Lower leg skin (tissue), 4 donors: ENCODE results near the gene CRAMP1. TPM values are rescaled to one million over a fixed set of nuclear protein-coding genes. Genes with fewer than 3 reads are reported as not detected.

Source experiments
- DNase-seq, 2 donors: peaks; one replicate each; pipeline ENCODE4 v3.0.0-alpha.2; 2019; ENCODE audit warnings: low spot score in 2 of 2
- H3K4me3 ChIP-seq: fragments of 200-600 bp; sonication (generic); 2 replicates; pipeline ENCODE4 v1.5.1; 2017; ENCODE audit warnings: mild to moderate bottlenecking, low read depth; ENCODE audit not compliant: poor library complexity, severe bottlenecking
- CTCF ChIP-seq, 3 donors: fragments of 450-650 bp; IDR thresholded peaks; one replicate each; pipeline ENCODE4 v1.5.1; 2016; ENCODE audit warnings: antibody characterized with exemption in 3 of 3, mild to moderate bottlenecking in 3 of 3, moderate library complexity in 2 of 3
- POLR2A ChIP-seq, 2 donors: fragments of 450-650 bp; IDR thresholded peaks; one replicate each; pipeline ENCODE4 v1.6.1; 2016 to 2017; ENCODE audit warnings: antibody characterized with exemption in 2 of 2, mild to moderate bottlenecking in 1 of 2, moderate library complexity in 1 of 2
- WGBS, 2 donors: methylation state at CpG; one replicate each; pipeline ENCODE4 v1.1.5; 2018; 5-methylcytosine and 5-hydroxymethylcytosine counted together
- intact Hi-C: fragments of 100-400 bp; cut with DNase I; formaldehyde crosslinking; loops from one replicate; pipeline ENCODE4 v1.15.0; 2023; ENCODE audit warnings: low total_unique reads
- total RNA-seq, 4 donors: library from RNA; depleted of rRNA; stranded (reverse); fragments of >200 nt; gene quantifications; one replicate each; pipeline ENCODE4 v1.1.0, GENCODE V29; 2016

Gene CRAMP1
- total RNA-seq, 4 donors from 2014 or later: 14.2 to 29.6 (median 19.3) TPM

GRCh38 chr16:1651094-1651973 is 39.2 kb downstream of the CRAMP1 start:
- TF ChIP-seq CTCF (IDR thresholded peaks at IDR 0.05): no peak
- TF ChIP-seq POLR2A (IDR thresholded peaks at IDR 0.05): no peak
- DNase-seq: no peak
- 90% methylated on average over 12 of the region's 12 CpGs for WGBS, 2 donors
- H3K4me3 ChIP-seq: no peak overlapping the region
- intact Hi-C loops: no loop called here

GRCh38 chr16:1651974-1652312 is 39.8 kb downstream of the CRAMP1 start:
- 87 to 100% methylated on average over 1 of the region's 1 CpG for WGBS, 2 donors
- TF ChIP-seq POLR2A (IDR thresholded peaks at IDR 0.05) (no peak), CTCF (IDR thresholded peaks at IDR 0.05) (no peak)
- intact Hi-C loops: no loop called here
- no peak for DNase-seq
- H3K4me3 ChIP-seq: no peak overlapping the region

GRCh38 chr16:1653023-1653422 is 40.9 kb downstream of the CRAMP1 start:
- intact Hi-C loops: no loop called here
- no peak for DNase-seq
- no peak for TF ChIP-seq POLR2A (IDR thresholded peaks at IDR 0.05)
- TF ChIP-seq CTCF (IDR thresholded peaks at IDR 0.05): no peak
- WGBS, 2 donors: 96 to 97% methylated on average over 11 to 15 of the region's 15 CpGs
- H3K4me3 ChIP-seq: no peak overlapping the region

- no peak for TF ChIP-seq POLR2A (IDR thresholded peaks at IDR 0.05)
- no peak for TF ChIP-seq CTCF (IDR thresholded peaks at IDR 0.05)
- H3K4me3 ChIP-seq: no peak overlapping the region
- intact Hi-C loops: no loop called here
- DNase-seq: peak in 1 of 2 donors; percentile 49
- 45 to 58% methylated on average over 32 of the region's 32 CpGs for WGBS, 2 donors
Observed at GRCh38 chr16:1654505-1655268, 42.5 kb downstream of the CRAMP1 start.

GRCh38 chr16:1655269-1655807 is 43.2 kb downstream of the CRAMP1 start:
- WGBS, 2 donors: 70 to 79% methylated on average over 10 to 16 of the region's 16 CpGs
- intact Hi-C loops: no loop called here

More at GRCh38 chr16:1655269-1655807, 43.2 kb downstream of the CRAMP1 start:
- no peak for DNase-seq
- no peak for TF ChIP-seq CTCF (IDR thresholded peaks at IDR 0.05)
- TF ChIP-seq POLR2A (IDR thresholded peaks at IDR 0.05): no peak
- H3K4me3 ChIP-seq: no peak overlapping the region
